Spleen (tissue), 11 donors: ENCODE measurements around the gene VWA2. TPM values are rescaled to one million over a fixed set of nuclear protein-coding genes. Genes with fewer than 3 reads are reported as not detected.

Experiments
- DNase-seq: peaks from one replicate; pipeline ENCODE4 v3.0.0-alpha.2; 2020
- H3K27ac ChIP-seq, 8 donors: fragments of 200-600 bp; sonication (generic) in 7 of 8; 1 replicate in 4 of 8; 2 replicates in 4 of 8; pipeline versions ENCODE4 v1.5.0 to v1.8.0; 2016 to 2021; ENCODE audit warnings: inconsistent platforms in 4 of 8, mild to moderate bottlenecking in 4 of 8, moderate library complexity in 1 of 8
- H3K27me3 ChIP-seq, 7 donors: fragments of 200-600 bp; sonication (generic) in 6 of 7; replicated peaks in 1 of 7; 1 replicate in 4 of 7; 2 replicates in 3 of 7; pipeline versions ENCODE4 v1.5.0 to v1.8.0; 2016 to 2021; ENCODE audit warnings: inconsistent platforms in 3 of 7, mild to moderate bottlenecking in 1 of 7
- H3K36me3 ChIP-seq, 6 donors: fragments of 200-600 bp; sonication (generic) in 5 of 6; 1 replicate in 4 of 6; 2 replicates in 2 of 6; pipeline versions ENCODE4 v1.5.0 to v1.8.0; 2016 to 2021; ENCODE audit warnings: inconsistent platforms in 2 of 6
- H3K4me1 ChIP-seq, 6 donors: fragments of 200-600 bp; sonication (generic) in 5 of 6; 1 replicate in 3 of 6; 2 replicates in 3 of 6; pipeline versions ENCODE4 v1.5.0 to v1.8.0; 2016 to 2021; ENCODE audit warnings: inconsistent platforms in 3 of 6
- H3K4me3 ChIP-seq, 8 donors: fragments of 200-600 bp; sonication (generic) in 7 of 8; 1 replicate in 4 of 8; 2 replicates in 4 of 8; pipeline versions ENCODE4 v1.5.0 to v1.8.0; 2016 to 2021; ENCODE audit warnings: inconsistent platforms in 4 of 8, mild to moderate bottlenecking in 4 of 8, moderate library complexity in 2 of 8
- H3K9me3 ChIP-seq, 8 donors: fragments of 200-600 bp; sonication (generic) in 7 of 8; 1 replicate in 4 of 8; 2 replicates in 4 of 8; pipeline versions ENCODE4 v1.5.0 to v1.8.0; 2016 to 2021; ENCODE audit warnings: inconsistent platforms in 4 of 8
- POLR2A ChIP-seq, 3 donors: fragments of 450-650 bp; IDR thresholded peaks; one replicate each; pipeline ENCODE4 v1.5.1; 2017; ENCODE audit warnings: antibody characterized with exemption in 3 of 3, mild to moderate bottlenecking in 1 of 3
- POLR2AphosphoS5 ChIP-seq, 3 donors: sonication (generic); formaldehyde crosslinking; IDR thresholded peaks; one replicate each; pipeline ENCODE4 v1.5.1; 2017; ENCODE audit warnings: antibody characterized with exemption in 3 of 3
- WGBS, 5 donors: extraction: QIAGEN DNeasy Blood & Tissue Kit in 3 of 5; methylation state at CpG; one replicate each; pipeline versions ENCODE4 v1.1.5 to v1.1.7; 2013 to 2018; 5-methylcytosine and 5-hydroxymethylcytosine counted together
- intact Hi-C: fragments of 100-400 bp; cut with DNase I; formaldehyde crosslinking; loops from one replicate; pipeline ENCODE4 v1.15.0; 2023; ENCODE audit warnings: low total_unique reads
- polyA plus RNA-seq, 3 donors: library from polyadenylated mRNA; stranded (reverse); fragments of 200-250 nt; gene quantifications; one replicate each; pipeline ENCODE4 v1.2.1, GENCODE V29; 2013
- total RNA-seq, 7 donors: library from RNA; depleted of rRNA in 3 of 7; stranded (reverse); fragments of >200 nt in 3 of 7; fragmentation: NEBNext Ultra II Directional in 4 of 7; extraction: Animal tissue kit (Norgen Biotek cat#: 25700) in 4 of 7; gene quantifications; one replicate each; pipeline versions ENCODE4 v1.1.0 to v1.2.1, GENCODE V29; 2016 to 2021
- TF ChIP-seq, protein P1 (sequence below), 11 experiments: fragments of 200-600 bp in 7 of 11; fragments of 450-650 bp in 4 of 11; sonication (generic) in 4 of 11; IDR thresholded peaks in 8 of 11; conservative IDR thresholded peaks in 3 of 11; 1 replicate in 7 of 11; 2 replicates in 4 of 11; pipeline versions ENCODE4 v1.4.0 to v1.8.0; 2016 to 2021; ENCODE audit warnings: antibody characterized with exemption in 11 of 11, inconsistent platforms in 4 of 11, mild to moderate bottlenecking in 1 of 11
- donor health status: healthy with polysubstance abuse.
- donor health status: DM: no; HTN: no; CAD: no; lungs with moderate emphysema.
- donor health status: DM: no; HTN: no; CAD: no.
- donor health status: Bipolar disorder and iron deficiency.
- donor health status: healthy.
- donor health status: DM: no; HTN: no; CAD: no.
- donor health status: DM: yes; HTN: yes; CAD: no.

Gene VWA2
- total and polyA plus RNA-seq, 10 donors = 0.02 to 1.9 (median 0.50) TPM; not detected in 1

DNA sequence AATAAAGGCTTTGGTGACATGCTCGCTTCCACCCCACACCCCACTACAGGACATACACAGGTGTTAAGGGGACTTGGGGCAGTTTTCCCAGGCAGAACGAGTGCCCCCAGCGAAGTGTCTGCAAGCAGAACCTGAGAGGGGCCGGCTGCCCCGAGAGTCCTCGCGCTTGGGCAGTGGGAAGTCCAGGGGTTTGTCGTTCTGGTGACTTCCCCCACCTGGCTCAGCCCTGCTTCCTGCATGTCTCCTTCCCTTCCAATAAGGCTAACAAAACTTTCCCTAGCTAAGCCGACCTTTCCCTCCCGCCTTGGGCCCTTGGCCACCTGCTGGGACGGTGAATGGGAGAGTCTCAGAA lies 916 bp downstream of the VWA2 start:
- Histone ChIP-seq H3K4me1 (peaks cover 6 to 21% (median 14%) of the 10 kb centered on the region in 6 donors), H3K4me3 (peak overlapping the region in 5 of 8 donors; percentile 29 to 67 (median 41)), H3K36me3 (no peaks in the 10 kb centered on the region), H3K27ac (no peak overlapping the region), H3K27me3 (peaks cover 0 to 100% (median 41%) of the 10 kb centered on the region in 7 donors), H3K9me3 (no peaks in the 10 kb centered on the region)
- no peak for DNase-seq
- intact Hi-C loops = no loop called here
- TF ChIP-seq, protein P1, sequence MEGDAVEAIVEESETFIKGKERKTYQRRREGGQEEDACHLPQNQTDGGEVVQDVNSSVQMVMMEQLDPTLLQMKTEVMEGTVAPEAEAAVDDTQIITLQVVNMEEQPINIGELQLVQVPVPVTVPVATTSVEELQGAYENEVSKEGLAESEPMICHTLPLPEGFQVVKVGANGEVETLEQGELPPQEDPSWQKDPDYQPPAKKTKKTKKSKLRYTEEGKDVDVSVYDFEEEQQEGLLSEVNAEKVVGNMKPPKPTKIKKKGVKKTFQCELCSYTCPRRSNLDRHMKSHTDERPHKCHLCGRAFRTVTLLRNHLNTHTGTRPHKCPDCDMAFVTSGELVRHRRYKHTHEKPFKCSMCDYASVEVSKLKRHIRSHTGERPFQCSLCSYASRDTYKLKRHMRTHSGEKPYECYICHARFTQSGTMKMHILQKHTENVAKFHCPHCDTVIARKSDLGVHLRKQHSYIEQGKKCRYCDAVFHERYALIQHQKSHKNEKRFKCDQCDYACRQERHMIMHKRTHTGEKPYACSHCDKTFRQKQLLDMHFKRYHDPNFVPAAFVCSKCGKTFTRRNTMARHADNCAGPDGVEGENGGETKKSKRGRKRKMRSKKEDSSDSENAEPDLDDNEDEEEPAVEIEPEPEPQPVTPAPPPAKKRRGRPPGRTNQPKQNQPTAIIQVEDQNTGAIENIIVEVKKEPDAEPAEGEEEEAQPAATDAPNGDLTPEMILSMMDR (IDR thresholded peaks at IDR 0.05 in 8 of 11, conservative IDR thresholded peaks at IDR 0.05 in 3 of 11) = no peak
- TF ChIP-seq POLR2A (IDR thresholded peaks at IDR 0.05) (no peak), POLR2AphosphoS5 (IDR thresholded peaks at IDR 0.05) (no peak)
- WGBS, 5 donors = 65 to 77% (median 73%) methylated on average over 5 to 11 of the region's 11 CpGs

DNA sequence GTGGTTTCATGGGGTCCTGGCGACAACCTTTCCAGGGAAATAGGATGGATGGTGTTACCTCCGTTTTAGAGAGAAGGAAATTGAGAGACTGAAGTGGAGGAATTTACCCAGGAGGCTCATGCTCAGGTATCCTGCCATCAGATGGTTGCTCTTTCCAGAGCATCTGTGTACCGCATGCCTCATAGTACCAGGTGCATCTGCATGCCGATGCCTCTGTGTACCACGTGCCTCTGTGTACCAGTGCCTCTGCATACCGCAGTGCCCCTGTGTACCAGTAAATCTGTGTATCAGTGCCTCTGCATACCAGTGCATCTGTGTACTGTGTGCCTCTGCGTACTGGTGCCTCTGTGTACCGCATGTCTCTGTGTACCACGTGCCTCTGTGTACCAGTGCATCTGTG lies 3.2 kb downstream of the VWA2 start:
- DNase-seq = no peak
- Histone ChIP-seq H3K27me3 (peaks cover 0 to 79% (median 39%) of the 10 kb centered on the region in 7 donors), H3K9me3 (no peaks in the 10 kb centered on the region), H3K4me1 (peaks cover 6 to 21% (median 14%) of the 10 kb centered on the region in 6 donors), H3K4me3 (no peak overlapping the region), H3K36me3 (no peaks in the 10 kb centered on the region), H3K27ac (no peak overlapping the region)
- WGBS, 5 donors = 88 to 92% (median 90%) methylated on average over 9 of the region's 9 CpGs
- TF ChIP-seq, protein P1 (IDR thresholded peaks at IDR 0.05 in 8 of 11, conservative IDR thresholded peaks at IDR 0.05 in 3 of 11) = no peak
- no peak for TF ChIP-seq POLR2AphosphoS5 (IDR thresholded peaks at IDR 0.05)
- TF ChIP-seq POLR2A (IDR thresholded peaks at IDR 0.05) = no peak
- intact Hi-C loops = no loop called here

- no peak for DNase-seq
- intact Hi-C loops = no loop called here
- no peak overlapping the region for H3K27ac ChIP-seq
- WGBS, 5 donors = 71 to 83% (median 75%) methylated on average over 9 of the region's 9 CpGs
- H3K36me3 ChIP-seq = no peaks in the 10 kb centered on the region
- H3K27me3 ChIP-seq = peaks cover 0 to 65% (median 25%) of the 10 kb centered on the region in 7 donors
- H3K9me3 ChIP-seq = no peaks in the 10 kb centered on the region
- H3K4me3 ChIP-seq = no peak overlapping the region
- H3K4me1 ChIP-seq = peaks cover 6 to 17% (median 12%) of the 10 kb centered on the region in 6 donors
- TF ChIP-seq, protein P1 (IDR thresholded peaks at IDR 0.05 in 8 of 11, conservative IDR thresholded peaks at IDR 0.05 in 3 of 11) = no peak
- TF ChIP-seq POLR2AphosphoS5 (IDR thresholded peaks at IDR 0.05) (no peak), POLR2A (IDR thresholded peaks at IDR 0.05) (no peak)
Observed at GRCh38 chr10:114243661-114244060, 4.6 kb downstream of the VWA2 start.

DNA sequence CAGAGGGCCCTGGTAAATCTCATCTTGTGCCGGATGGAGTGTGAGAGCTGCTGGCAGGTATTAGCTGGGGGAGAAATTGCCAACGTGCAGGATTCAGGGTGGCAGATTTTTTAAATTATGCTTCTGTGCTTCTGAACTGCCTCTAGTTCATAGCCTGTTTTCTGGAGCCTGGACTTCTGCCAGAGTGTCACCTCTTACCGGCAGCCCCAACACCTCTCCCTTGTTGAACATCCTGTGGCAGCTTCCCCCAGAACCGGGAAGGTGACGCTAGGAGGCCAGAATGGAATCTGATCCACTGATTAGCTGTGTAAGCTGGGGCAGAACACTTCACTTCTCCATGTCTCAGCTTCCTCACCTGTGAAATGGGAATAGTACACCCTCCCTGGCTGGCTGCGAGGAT lies 5.1 kb downstream of the VWA2 start:
- peaks cover 0 to 60% (median 20%) of the 10 kb centered on the region in 7 donors for H3K27me3 ChIP-seq
- no peaks in the 10 kb centered on the region for H3K36me3 ChIP-seq
- H3K9me3 ChIP-seq = no peaks in the 10 kb centered on the region
- no peak overlapping the region for H3K27ac ChIP-seq
- intact Hi-C loops = no loop called here
- TF ChIP-seq POLR2A (IDR thresholded peaks at IDR 0.05) (no peak), POLR2AphosphoS5 (IDR thresholded peaks at IDR 0.05) (no peak)
- TF ChIP-seq, protein P1 (IDR thresholded peaks at IDR 0.05 in 8 of 11, conservative IDR thresholded peaks at IDR 0.05 in 3 of 11) = no peak
- no peak for DNase-seq
- WGBS, 5 donors = 60 to 70% (median 64%) methylated on average over 6 of the region's 6 CpGs
- H3K4me1 ChIP-seq = peaks cover 6 to 12% (median 8%) of the 10 kb centered on the region in 6 donors
- H3K4me3 ChIP-seq = no peak overlapping the region
